Panc1 (cell line): ENCODE results near the gene RSAD1. TPM values are rescaled to one million over a fixed set of nuclear protein-coding genes. Genes with fewer than 3 reads are reported as not detected.

Source experiments
- ATAC-seq: fragments of 200-7000 bp; cut with Tn5 transposase; 2 replicates; pipeline ENCODE4 v1.9.1; 2020; ENCODE audit warnings: mild to moderate bottlenecking, moderate library complexity
- BruUV-seq: library from RNA; stranded (reverse); fragments of 400-500 nt; replicated peaks from 2 replicates; lab custom pipeline; 2021; lab: Mats Ljungman, UMichigan
- CTCF ChIA-PET: fragments of 300-600 bp; sonication (Branson Sonifier 250); formaldehyde crosslinking; loops from one replicate; lab custom pipeline; 2022; ENCODE audit warnings: antibody characterized with exemption; lab: Charles Lee
- POLR2A ChIA-PET: fragments of 300-600 bp; sonication (Branson Sonifier 250); formaldehyde crosslinking; loops from one replicate; lab custom pipeline; 2022; ENCODE audit warnings: antibody characterized with exemption; lab: Charles Lee
- DNase-seq: peaks from one replicate; pipeline ENCODE4 v3.0.0-alpha.2; 2010; ENCODE audit warnings: low read depth, low spot score
- H3K27ac ChIP-seq: 2 replicates; pipeline ENCODE4 v1.5.1; 2011; ENCODE audit warnings: mild to moderate bottlenecking, low read length, inconsistent platforms
- H3K27me3 ChIP-seq: fragments of 200-500 bp; sonication (Bioruptor generic); 2 replicates; pipeline ENCODE4 v1.6.0; 2014; ENCODE audit warnings: low read length, inconsistent platforms; ENCODE audit not compliant: control insufficient read depth, insufficient read depth
- H3K36me3 ChIP-seq: fragments of 200-500 bp; sonication (Bioruptor generic); 2 replicates; pipeline ENCODE4 v1.5.1; 2014; ENCODE audit warnings: inconsistent platforms, mild to moderate bottlenecking, low read length, moderate library complexity; ENCODE audit not compliant: control insufficient read depth, insufficient read depth
- H3K4me1 ChIP-seq: 2 replicates; pipeline ENCODE4 v1.5.1; 2011; ENCODE audit warnings: inconsistent platforms, mild to moderate bottlenecking, low read length, moderate library complexity; ENCODE audit not compliant: control insufficient read depth, insufficient read depth
- H3K4me3 ChIP-seq, 2 experiments: 2 replicates each; pipeline ENCODE4 v1.5.1; 2011 to 2012; ENCODE audit warnings: low read depth in 2 of 2, low read length in 2 of 2, mild to moderate bottlenecking in 2 of 2, inconsistent platforms in 1 of 2, moderate library complexity in 1 of 2
- H3K9me3 ChIP-seq: fragments of 200-500 bp; sonication (Bioruptor generic); 2 replicates; pipeline ENCODE4 v1.5.1; 2014; ENCODE audit warnings: low read depth, mild to moderate bottlenecking, inconsistent platforms, low read length, moderate library complexity; ENCODE audit not compliant: control insufficient read depth, insufficient read depth
- CTCF ChIP-seq: fragments of 450-650 bp; IDR thresholded peaks from 2 replicates; pipeline ENCODE4 v1.5.1; 2017; ENCODE audit warnings: mild to moderate bottlenecking
- POLR2AphosphoS5 ChIP-seq: IDR thresholded peaks from 2 replicates; pipeline ENCODE4 v1.6.1; 2012; ENCODE audit warnings: mild to moderate bottlenecking, low read depth, low read length, moderate library complexity
- REST ChIP-seq, 2 experiments: IDR thresholded peaks; 2 replicates each; pipeline ENCODE4 v1.6.1; 2011 to 2012; ENCODE audit warnings: low read depth in 2 of 2, control low read depth in 1 of 2, low read length in 1 of 2, mild to moderate bottlenecking in 1 of 2, moderate library complexity in 1 of 2; ENCODE audit not compliant: insufficient read depth in 1 of 2
- SIN3A ChIP-seq: IDR thresholded peaks from 2 replicates; pipeline ENCODE4 v1.6.1; 2012; ENCODE audit warnings: low read depth, mild to moderate bottlenecking, low read length, moderate library complexity, borderline replicate concordance; ENCODE audit not compliant: insufficient read depth
- TCF7L2 ChIP-seq: IDR thresholded peaks from 2 replicates; pipeline ENCODE4 v1.6.1; 2011; ENCODE audit warnings: mild to moderate bottlenecking, low read depth, low read length, inconsistent platforms
- in situ Hi-C: cut with HindIII; loops from 2 replicates; pipeline ENCODE4 v1.10.0; 2016; ENCODE audit warnings: low sequenced_read_pairs, low pct_unique_long_range_greater_than_20kb
- intact Hi-C: fragments of 100-400 bp; cut with micrococcal nuclease; formaldehyde crosslinking; loops from one replicate; pipeline ENCODE4 v1.10.0; 2022; ENCODE audit not compliant: unreplicated experiment
- total RNA-seq: library from RNA; stranded (reverse); gene quantifications from one replicate; pipeline ENCODE4 v1.2.1, GENCODE V29; 2021; ENCODE audit not compliant: unreplicated experiment

RSAD1 gene
- total RNA-seq, 1 experiment from 2014 or later = 40.2 TPM

GRCh38 chr17:50483266-50483665 is 4.6 kb downstream of the RSAD1 start:
- Histone ChIP-seq H3K4me1 (peaks cover 28% of the 10 kb centered on the region), H3K27ac (peak overlapping the region; percentile 74), H3K4me3 (no peak overlapping the region), H3K36me3 (no peaks in the 10 kb centered on the region), H3K9me3 (no peaks in the 10 kb centered on the region), H3K27me3 (no peaks in the 10 kb centered on the region)
- ChIA-PET POLR2A (no interaction called here), CTCF (interaction anchor here (0.5 to 1.4 kb wide), 3 partner anchors 13 to 462 kb away, joined by 4 to 11 read pairs (median 7); no protein-coding TSS in a partner anchor)
- in situ Hi-C loops = no loop called here
- DNase-seq (no peak), ATAC-seq (no peak)
- BruUV-seq = no TSS peak
- no peak for TF ChIP-seq TCF7L2
- intact Hi-C loops = loop anchor here (5.0 kb wide), 3 partner anchors 49 to 209 kb away; partner anchors contain the start of genes ABCC3 and EPN3

- ATAC-seq = no peak
- TF ChIP-seq CTCF = no peak
- no peak for TF ChIP-seq REST (IDR thresholded peaks at IDR 0.05; ENCODE audit: insufficient read depth in 1 of 2, low read depth in 2 of 2, low read length in 1 of 2)
- no peak for TF ChIP-seq SIN3A
- no peak for TF ChIP-seq TCF7L2
- no peak for TF ChIP-seq POLR2AphosphoS5
- BruUV-seq = no TSS peak
- in situ Hi-C loops (no loop called here), intact Hi-C loops (loop anchor here (5.0 kb wide), 3 partner anchors 48 to 208 kb away; partner anchors contain the start of genes ABCC3 and EPN3)
- no peaks in the 10 kb centered on the region for H3K27me3 ChIP-seq
- no peak for DNase-seq
- H3K4me3 ChIP-seq = no peak overlapping the region
- ChIA-PET POLR2A (no interaction called here), CTCF (interaction anchor here (1.0 to 1.4 kb wide), 2 partner anchors 16 to 21 kb away, joined by 6 to 7 read pairs; no protein-coding TSS in a partner anchor)
- H3K27ac ChIP-seq = no peak overlapping the region
- H3K4me1 ChIP-seq = peaks cover 25% of the 10 kb centered on the region
- H3K36me3 ChIP-seq = no peaks in the 10 kb centered on the region
- no peaks in the 10 kb centered on the region for H3K9me3 ChIP-seq
Measured at GRCh38 chr17:50484386-50485155, 5.9 kb downstream of the RSAD1 start.
